Measurements from ENCODE around the gene DMD.

Gene DMD

GRCh38 chrX:31233941-31234496 is 1977.3 kb downstream of the DMD start:
- no peaks in the 10 kb centered on the region for H3K79me2 ChIP-seq (ENCODE audit: low read length)
- no peak overlapping the region for H2AFZ ChIP-seq (ENCODE audit: low read length)
- no peaks in the 10 kb centered on the region for H3K4me1 ChIP-seq (ENCODE audit: low read length)
- H3K27me3 ChIP-seq (replicated peaks; ENCODE audit: insufficient read depth, low read length) = no peaks in the 10 kb centered on the region
- no peak overlapping the region for H3K9ac ChIP-seq (ENCODE audit: low read length)
- no peaks in the 10 kb centered on the region for H3K9me2 ChIP-seq (replicated peaks; ENCODE audit: insufficient read depth, low read length)
- TF ChIP-seq EZH2 (optimal IDR thresholded peaks at IDR 0.05; ENCODE audit: low read depth, low read length) (no peak), EZH2phosphoT487 (IDR thresholded peaks at IDR 0.05; ENCODE audit: low read length) (no peak)
- TF ChIP-seq, protein P1, sequence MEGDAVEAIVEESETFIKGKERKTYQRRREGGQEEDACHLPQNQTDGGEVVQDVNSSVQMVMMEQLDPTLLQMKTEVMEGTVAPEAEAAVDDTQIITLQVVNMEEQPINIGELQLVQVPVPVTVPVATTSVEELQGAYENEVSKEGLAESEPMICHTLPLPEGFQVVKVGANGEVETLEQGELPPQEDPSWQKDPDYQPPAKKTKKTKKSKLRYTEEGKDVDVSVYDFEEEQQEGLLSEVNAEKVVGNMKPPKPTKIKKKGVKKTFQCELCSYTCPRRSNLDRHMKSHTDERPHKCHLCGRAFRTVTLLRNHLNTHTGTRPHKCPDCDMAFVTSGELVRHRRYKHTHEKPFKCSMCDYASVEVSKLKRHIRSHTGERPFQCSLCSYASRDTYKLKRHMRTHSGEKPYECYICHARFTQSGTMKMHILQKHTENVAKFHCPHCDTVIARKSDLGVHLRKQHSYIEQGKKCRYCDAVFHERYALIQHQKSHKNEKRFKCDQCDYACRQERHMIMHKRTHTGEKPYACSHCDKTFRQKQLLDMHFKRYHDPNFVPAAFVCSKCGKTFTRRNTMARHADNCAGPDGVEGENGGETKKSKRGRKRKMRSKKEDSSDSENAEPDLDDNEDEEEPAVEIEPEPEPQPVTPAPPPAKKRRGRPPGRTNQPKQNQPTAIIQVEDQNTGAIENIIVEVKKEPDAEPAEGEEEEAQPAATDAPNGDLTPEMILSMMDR (IDR thresholded peaks at IDR 0.05; ENCODE audit: low read length) = no peak
- no peaks in the 10 kb centered on the region for H3F3A ChIP-seq (ENCODE audit: insufficient read depth, low read length)
- no peaks in the 10 kb centered on the region for H3K9me3 ChIP-seq (replicated peaks; ENCODE audit: insufficient read depth, low read length)
- no peak overlapping the region for H3K27ac ChIP-seq (ENCODE audit: low read length)
- H3K4me3 ChIP-seq (ENCODE audit: low read length) = no peak overlapping the region
- no peak overlapping the region for H3K4me2 ChIP-seq (ENCODE audit: low read depth, low read length)
- no peaks in the 10 kb centered on the region for H3K36me3 ChIP-seq (replicated peaks; ENCODE audit: insufficient read depth, low read length)
- H4K20me1 ChIP-seq (ENCODE audit: insufficient read depth, low read length) = no peaks in the 10 kb centered on the region
- DNase-seq = no peak

DNA sequence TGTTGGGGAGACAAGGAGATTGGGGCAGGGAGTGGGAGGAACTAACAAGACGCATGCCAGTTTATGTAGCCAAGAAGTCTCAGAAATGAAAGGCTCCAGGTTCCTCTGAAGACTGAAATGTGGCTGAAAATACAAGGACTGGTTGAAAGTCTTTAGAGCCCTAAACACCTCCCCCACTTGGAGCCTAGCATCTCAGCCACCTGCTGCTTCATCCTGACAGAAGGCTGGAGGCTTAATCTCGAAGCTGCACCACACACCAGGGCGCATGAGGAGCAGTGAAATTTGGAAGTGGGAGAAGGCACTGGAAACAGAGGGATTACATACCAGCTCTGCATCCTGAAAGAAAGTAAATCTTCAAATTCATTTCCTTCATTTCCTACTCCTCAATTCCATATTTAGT is 1978.8 kb downstream of the DMD start:
- no peak for DNase-seq
- TF ChIP-seq EZH2phosphoT487 (IDR thresholded peaks at IDR 0.05; ENCODE audit: low read length) (no peak), EZH2 (optimal IDR thresholded peaks at IDR 0.05; ENCODE audit: low read depth, low read length) (no peak)
- TF ChIP-seq, protein P1 (IDR thresholded peaks at IDR 0.05; ENCODE audit: low read length) = no peak
- Histone ChIP-seq H3K79me2 (ENCODE audit: low read length) (no peaks in the 10 kb centered on the region), H3K4me1 (ENCODE audit: low read length) (no peaks in the 10 kb centered on the region), H3K9me2 (replicated peaks; ENCODE audit: insufficient read depth, low read length) (no peaks in the 10 kb centered on the region), H3K27ac (ENCODE audit: low read length) (no peak overlapping the region), H3K4me2 (ENCODE audit: low read depth, low read length) (no peak overlapping the region), H3K27me3 (replicated peaks; ENCODE audit: insufficient read depth, low read length) (no peaks in the 10 kb centered on the region), H3F3A (ENCODE audit: insufficient read depth, low read length) (no peaks in the 10 kb centered on the region), H3K36me3 (replicated peaks; ENCODE audit: insufficient read depth, low read length) (no peaks in the 10 kb centered on the region), H3K9ac (ENCODE audit: low read length) (no peak overlapping the region), H3K4me3 (ENCODE audit: low read length) (no peak overlapping the region), H2AFZ (ENCODE audit: low read length) (no peak overlapping the region), H4K20me1 (ENCODE audit: insufficient read depth, low read length) (no peaks in the 10 kb centered on the region), H3K9me3 (replicated peaks; ENCODE audit: insufficient read depth, low read length) (no peaks in the 10 kb centered on the region)

DNA sequence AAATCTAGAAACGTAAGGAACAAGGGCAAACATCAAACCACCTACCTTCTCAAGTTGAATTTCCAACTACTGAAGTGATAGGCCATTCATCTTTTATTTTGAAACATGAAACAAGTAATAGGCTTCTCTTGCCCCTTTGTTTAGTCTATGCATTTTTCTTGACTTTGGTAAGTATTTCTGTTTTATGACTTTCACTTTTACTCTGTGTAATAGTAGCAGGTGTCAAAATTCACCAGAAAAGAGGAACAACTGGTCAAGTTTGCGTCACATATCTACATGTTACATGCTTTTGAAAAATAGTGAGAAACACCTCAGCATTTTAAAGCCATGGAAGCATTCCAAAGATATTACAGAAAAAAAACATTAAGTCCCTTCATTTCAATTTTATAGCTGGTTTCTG is 1982.4 kb downstream of the DMD start:
- Histone ChIP-seq H3F3A (ENCODE audit: insufficient read depth, low read length) (no peaks in the 10 kb centered on the region), H3K9me3 (replicated peaks; ENCODE audit: insufficient read depth, low read length) (no peaks in the 10 kb centered on the region), H3K4me2 (ENCODE audit: low read depth, low read length) (no peak overlapping the region), H3K79me2 (ENCODE audit: low read length) (no peaks in the 10 kb centered on the region), H3K27ac (ENCODE audit: low read length) (no peak overlapping the region), H3K4me3 (ENCODE audit: low read length) (no peak overlapping the region), H4K20me1 (ENCODE audit: insufficient read depth, low read length) (no peaks in the 10 kb centered on the region), H3K27me3 (replicated peaks; ENCODE audit: insufficient read depth, low read length) (no peaks in the 10 kb centered on the region), H3K4me1 (ENCODE audit: low read length) (no peaks in the 10 kb centered on the region), H3K36me3 (replicated peaks; ENCODE audit: insufficient read depth, low read length) (no peaks in the 10 kb centered on the region), H3K9ac (ENCODE audit: low read length) (no peak overlapping the region), H2AFZ (ENCODE audit: low read length) (no peak overlapping the region), H3K9me2 (replicated peaks; ENCODE audit: insufficient read depth, low read length) (no peaks in the 10 kb centered on the region)
- no peak for DNase-seq
- TF ChIP-seq, protein P1 (IDR thresholded peaks at IDR 0.05; ENCODE audit: low read length) = no peak
- no peak for TF ChIP-seq EZH2 (optimal IDR thresholded peaks at IDR 0.05; ENCODE audit: low read depth, low read length)

Measured in MM.1S (cell line).